ENCODE measurements around the gene MRRF.

The MRRF gene

GRCh38 chr9:122251351-122251750, 13.3 kb upstream of the MRRF start:
- Mint-ChIP-seq H3K4me3 (no peak overlapping the region), H3K9me3 (no peaks in the 10 kb centered on the region), H3K4me1 (no peaks in the 10 kb centered on the region), H3K27me3 (no peaks in the 10 kb centered on the region), H3K27ac (no peak overlapping the region)
- no peak for DNase-seq
- no peak for ATAC-seq

- H3K27me3 Mint-ChIP-seq, result no peaks in the 10 kb centered on the region
- DNase-seq, result no peak
- no peak for ATAC-seq
- H3K27ac Mint-ChIP-seq, result no peak overlapping the region
- H3K9me3 Mint-ChIP-seq, result no peaks in the 10 kb centered on the region
- H3K4me3 Mint-ChIP-seq, result no peak overlapping the region
- no peaks in the 10 kb centered on the region for H3K4me1 Mint-ChIP-seq
Observed at GRCh38 chr9:122252796-122253195, 11.9 kb upstream of the MRRF start.

GRCh38 chr9:122254761-122255160, 9.9 kb upstream of the MRRF start:
- no peaks in the 10 kb centered on the region for H3K9me3 Mint-ChIP-seq

GRCh38 chr9:122256206-122256605, 8.5 kb upstream of the MRRF start:
- Mint-ChIP-seq H3K27ac (peak overlapping the region in 1 of 2 donors; percentile 47), H3K9me3 (no peaks in the 10 kb centered on the region), H3K27me3 (no peaks in the 10 kb centered on the region), H3K4me1 (peaks cover 2% of the 10 kb centered on the region), H3K4me3 (no peak overlapping the region)
- no peak for DNase-seq
- ATAC-seq, result no peak

More at GRCh38 chr9:122254761-122255160, 9.9 kb upstream of the MRRF start:
- Mint-ChIP-seq H3K4me1 (no peaks in the 10 kb centered on the region), H3K27ac (peak overlapping the region in 1 of 2 donors; percentile 0), H3K27me3 (no peaks in the 10 kb centered on the region), H3K4me3 (no peak overlapping the region)
- DNase-seq (no peak), ATAC-seq (no peak)

- DNase-seq (no peak), ATAC-seq (no peak)
- Mint-ChIP-seq H3K4me3 (no peak overlapping the region), H3K4me1 (peaks cover 29% of the 10 kb centered on the region), H3K9me3 (no peaks in the 10 kb centered on the region), H3K27me3 (no peaks in the 10 kb centered on the region), H3K27ac (no peak overlapping the region)
Observed at GRCh38 chr9:122258886-122259415, 5.7 kb upstream of the MRRF start.

GRCh38 chr9:122261469-122261881, 3.2 kb upstream of the MRRF start:
- H3K9me3 Mint-ChIP-seq, result no peaks in the 10 kb centered on the region
- peak overlapping the region; percentile 10 to 38 for H3K4me3 Mint-ChIP-seq
- H3K27ac Mint-ChIP-seq, result peak overlapping the region; percentile 30 to 74
- DNase-seq (no peak), ATAC-seq (no peak)
- peaks cover 42% of the 10 kb centered on the region for H3K4me1 Mint-ChIP-seq
- no peaks in the 10 kb centered on the region for H3K27me3 Mint-ChIP-seq

GRCh38 chr9:122262073-122262472, 2.6 kb upstream of the MRRF start:
- Mint-ChIP-seq H3K4me1 (peaks cover 43% of the 10 kb centered on the region), H3K4me3 (peak overlapping the region in 1 of 2 donors; percentile 27), H3K27ac (peak overlapping the region in 1 of 2 donors; percentile 63), H3K27me3 (no peaks in the 10 kb centered on the region), H3K9me3 (no peaks in the 10 kb centered on the region)
- DNase-seq (no peak), ATAC-seq (no peak)

- H3K9me3 Mint-ChIP-seq, result no peaks in the 10 kb centered on the region
- no peaks in the 10 kb centered on the region for H3K27me3 Mint-ChIP-seq
- peak overlapping the region; percentile 100 for H3K27ac Mint-ChIP-seq
- peaks cover 43% of the 10 kb centered on the region for H3K4me1 Mint-ChIP-seq
- no peak for ATAC-seq
- H3K4me3 Mint-ChIP-seq, result peak overlapping the region; percentile 97 to 99
- DNase-seq, result no peak
Observed at GRCh38 chr9:122263699-122264349, 858 bp upstream of the MRRF start.

- Mint-ChIP-seq H3K4me1 (peaks cover 43% of the 10 kb centered on the region), H3K9me3 (no peaks in the 10 kb centered on the region), H3K27ac (peak overlapping the region; percentile 100), H3K27me3 (no peaks in the 10 kb centered on the region), H3K4me3 (peak overlapping the region; percentile 97 to 99)
- ATAC-seq, result peak; percentile 60
- DNase-seq, result peak; percentile 19 to 33
Observed at GRCh38 chr9:122265149-122265915, 650 bp downstream of the MRRF start.

- no peak overlapping the region for H3K4me3 Mint-ChIP-seq
- DNase-seq (no peak), ATAC-seq (no peak)
- H3K27me3 Mint-ChIP-seq, result no peaks in the 10 kb centered on the region
- no peak overlapping the region for H3K27ac Mint-ChIP-seq
- peaks cover 38% of the 10 kb centered on the region for H3K4me1 Mint-ChIP-seq
- H3K9me3 Mint-ChIP-seq, result no peaks in the 10 kb centered on the region
Observed at GRCh38 chr9:122268041-122268814, 3.5 kb downstream of the MRRF start.

GRCh38 chr9:122274055-122274454, 9.4 kb downstream of the MRRF start:
- Mint-ChIP-seq H3K4me3 (no peak overlapping the region), H3K4me1 (peaks cover 31% of the 10 kb centered on the region), H3K27ac (peak overlapping the region in 1 of 2 donors; percentile 81), H3K27me3 (no peaks in the 10 kb centered on the region), H3K9me3 (no peaks in the 10 kb centered on the region)
- no peak for DNase-seq
- no peak for ATAC-seq

GRCh38 chr9:122276096-122276495, 11.4 kb downstream of the MRRF start:
- ATAC-seq (no peak), DNase-seq (no peak)
- no peaks in the 10 kb centered on the region for H3K9me3 Mint-ChIP-seq
- H3K4me1 Mint-ChIP-seq, result peaks cover 26% of the 10 kb centered on the region
- H3K27ac Mint-ChIP-seq, result no peak overlapping the region
- no peak overlapping the region for H3K4me3 Mint-ChIP-seq
- H3K27me3 Mint-ChIP-seq, result no peaks in the 10 kb centered on the region

GRCh38 chr9:122277285-122277897, 12.7 kb downstream of the MRRF start:
- H3K4me3 Mint-ChIP-seq, result no peak overlapping the region
- H3K4me1 Mint-ChIP-seq, result peaks cover 22% of the 10 kb centered on the region
- no peaks in the 10 kb centered on the region for H3K27me3 Mint-ChIP-seq

GRCh38 chr9:122281368-122281767, 16.7 kb downstream of the MRRF start:
- Mint-ChIP-seq H3K27ac (no peak overlapping the region), H3K27me3 (no peaks in the 10 kb centered on the region), H3K4me3 (no peak overlapping the region), H3K9me3 (no peaks in the 10 kb centered on the region), H3K4me1 (no peaks in the 10 kb centered on the region)
- DNase-seq, result no peak
- no peak for ATAC-seq

More at GRCh38 chr9:122277285-122277897, 12.7 kb downstream of the MRRF start:
- no peak for ATAC-seq
- no peak for DNase-seq
- Mint-ChIP-seq H3K27ac (no peak overlapping the region), H3K9me3 (no peaks in the 10 kb centered on the region)

GRCh38 chr9:122286764-122287163, 22.1 kb downstream of the MRRF start:
- Mint-ChIP-seq H3K4me3 (no peak overlapping the region), H3K27ac (no peak overlapping the region), H3K27me3 (no peaks in the 10 kb centered on the region), H3K4me1 (no peaks in the 10 kb centered on the region), H3K9me3 (no peaks in the 10 kb centered on the region)
- no peak for DNase-seq
- no peak for ATAC-seq

All from stimulated activated naive CD8-positive, alpha-beta T cell treated with anti-CD3 and anti-CD28 coated beads, Interleukin-15, amount 100 ng/mL, for 72 hours (primary cell).